ENCODE measurements around the gene GTF3C5.

Gene GTF3C5

GRCh38 chr9:133031130-133031422, 279 bp downstream of the GTF3C5 start:
- no peak for DNase-seq (ENCODE audit: low read depth)

GRCh38 chr9:133031496-133031911, 707 bp downstream of the GTF3C5 start:
- no peak for DNase-seq (ENCODE audit: low read depth)

- no peak for DNase-seq (ENCODE audit: low read depth)
Observed at GRCh38 chr9:133032171-133032570, 1.4 kb downstream of the GTF3C5 start.

GRCh38 chr9:133035669-133036068, 4.9 kb downstream of the GTF3C5 start:
- no peak for DNase-seq (ENCODE audit: low read depth)

- DNase-seq (ENCODE audit: low read depth), result no peak
Observed at GRCh38 chr9:133037775-133038515, 7.1 kb downstream of the GTF3C5 start.

GRCh38 chr9:133040892-133041479, 10.2 kb downstream of the GTF3C5 start:
- DNase-seq (ENCODE audit: low read depth), result peak; percentile 23

GRCh38 chr9:133041958-133042357, 11.2 kb downstream of the GTF3C5 start:
- DNase-seq (ENCODE audit: low read depth), result no peak

GRCh38 chr9:133042676-133043075, 11.9 kb downstream of the GTF3C5 start:
- DNase-seq (ENCODE audit: low read depth), result no peak

- DNase-seq (ENCODE audit: low read depth), result no peak
Observed at GRCh38 chr9:133043449-133044035, 12.7 kb downstream of the GTF3C5 start.

GRCh38 chr9:133044125-133044524, 13.3 kb downstream of the GTF3C5 start:
- DNase-seq (ENCODE audit: low read depth), result no peak

GRCh38 chr9:133044661-133045060, 13.9 kb downstream of the GTF3C5 start:
- no peak for DNase-seq (ENCODE audit: low read depth)

GRCh38 chr9:133045132-133045531, 14.3 kb downstream of the GTF3C5 start:
- no peak for DNase-seq (ENCODE audit: low read depth)

- no peak for DNase-seq (ENCODE audit: low read depth)
Observed at GRCh38 chr9:133046196-133046899, 15.6 kb downstream of the GTF3C5 start.

- no peak for DNase-seq (ENCODE audit: low read depth)
Observed at GRCh38 chr9:133046900-133047295, 16.1 kb downstream of the GTF3C5 start.

- no peak for DNase-seq (ENCODE audit: low read depth)
Observed at GRCh38 chr9:133048595-133048994, 17.8 kb downstream of the GTF3C5 start.

- no peak for DNase-seq (ENCODE audit: low read depth)
Observed at GRCh38 chr9:133049043-133049442, 18.2 kb downstream of the GTF3C5 start.

- DNase-seq (ENCODE audit: low read depth), result no peak
Observed at GRCh38 chr9:133050142-133050541, 19.3 kb downstream of the GTF3C5 start.

- no peak for DNase-seq (ENCODE audit: low read depth)
Observed at GRCh38 chr9:133050781-133051180, 20.0 kb downstream of the GTF3C5 start.

- DNase-seq (ENCODE audit: low read depth), result no peak
Observed at GRCh38 chr9:133051281-133051900, 20.6 kb downstream of the GTF3C5 start.

- no peak for DNase-seq (ENCODE audit: low read depth)
Observed at GRCh38 chr9:133051966-133052539, 21.3 kb downstream of the GTF3C5 start.

- no peak for DNase-seq (ENCODE audit: low read depth)
Observed at GRCh38 chr9:133054194-133054890, 23.5 kb downstream of the GTF3C5 start.

GRCh38 chr9:133054966-133055365, 24.2 kb downstream of the GTF3C5 start:
- peak; percentile 38 for DNase-seq (ENCODE audit: low read depth)
